ENCODE data around the gene IQSEC3.

The IQSEC3 gene

DNA sequence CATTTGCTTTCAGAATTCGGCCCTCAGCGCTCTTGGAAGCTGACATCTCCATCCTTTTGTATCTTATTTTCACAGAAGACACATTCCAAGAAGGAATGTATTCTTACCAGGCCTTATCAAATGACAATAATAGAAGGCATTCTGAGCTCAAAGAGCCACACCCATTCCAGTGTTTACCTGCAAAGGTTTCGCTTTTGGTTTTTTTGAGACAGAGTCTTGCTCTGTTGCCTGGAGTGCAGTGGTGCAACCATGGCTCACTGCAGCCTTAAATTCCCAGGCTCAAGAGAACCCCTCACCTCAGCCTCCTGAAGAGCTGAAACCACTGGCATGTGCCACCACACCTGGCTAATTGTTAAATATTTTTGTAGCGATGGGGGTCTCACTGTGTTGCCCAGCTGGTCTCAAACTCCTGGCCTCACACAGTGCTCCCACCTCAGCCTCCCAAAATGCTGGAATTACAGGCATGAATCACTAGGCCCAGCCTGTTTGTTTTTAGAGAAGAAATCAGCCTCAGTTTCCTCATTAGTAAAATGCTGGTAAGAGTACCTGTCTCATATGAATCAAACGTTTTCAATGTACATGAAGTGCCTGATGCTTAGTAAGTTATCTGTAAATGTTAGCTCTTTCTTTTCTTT lies 78.2 kb downstream of the IQSEC3 start:
- DNase-seq = no peak

DNA sequence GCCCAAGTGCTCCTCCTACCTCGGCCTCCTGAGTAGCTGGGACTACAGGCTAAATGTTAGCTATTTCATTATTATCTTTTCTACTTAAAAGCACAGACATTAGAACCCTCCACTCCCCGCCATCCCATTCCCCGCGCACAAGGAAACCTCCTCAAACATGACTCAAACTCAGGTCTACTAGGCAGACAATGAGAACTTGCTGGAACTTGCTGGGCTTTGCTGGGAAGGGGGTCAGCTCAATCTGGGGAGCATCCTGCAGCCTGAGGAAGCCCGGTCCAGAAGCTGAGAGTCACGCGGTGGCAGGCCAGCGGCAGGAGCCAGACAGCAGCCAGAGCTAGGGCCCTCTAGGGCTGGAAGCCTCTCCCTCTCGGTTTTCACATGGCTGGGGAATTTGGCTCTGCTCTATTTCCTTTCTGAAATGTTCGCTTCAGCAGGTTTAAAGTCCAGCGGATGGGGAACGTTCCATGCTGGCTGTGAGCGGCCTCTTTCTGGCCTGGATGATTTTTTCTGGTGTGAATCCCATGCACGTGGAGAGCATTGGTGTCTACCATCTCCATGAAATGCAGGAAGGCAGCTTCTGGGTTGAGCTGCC lies 78.9 kb downstream of the IQSEC3 start:
- DNase-seq = peak; percentile 75

DNA sequence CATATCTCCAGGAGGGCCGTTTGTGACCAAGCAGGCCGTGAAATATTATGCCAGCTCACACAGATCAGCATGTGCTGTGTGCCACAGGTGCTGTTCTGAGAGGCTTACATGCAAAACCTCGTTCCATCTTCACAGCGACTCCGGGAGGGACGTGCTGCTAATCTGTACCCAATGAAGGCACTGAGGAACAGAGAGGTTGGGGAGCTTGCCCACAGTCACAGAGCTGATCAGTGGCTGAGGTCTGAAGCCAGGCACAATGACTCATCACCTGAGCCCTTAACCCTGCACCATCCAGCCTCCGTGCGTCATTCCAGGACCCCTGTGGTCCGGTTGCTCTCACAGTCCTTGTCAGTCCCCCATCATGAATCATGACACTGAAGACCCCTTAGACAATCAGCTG lies 80.7 kb downstream of the IQSEC3 start:
- no peak for DNase-seq

DNA sequence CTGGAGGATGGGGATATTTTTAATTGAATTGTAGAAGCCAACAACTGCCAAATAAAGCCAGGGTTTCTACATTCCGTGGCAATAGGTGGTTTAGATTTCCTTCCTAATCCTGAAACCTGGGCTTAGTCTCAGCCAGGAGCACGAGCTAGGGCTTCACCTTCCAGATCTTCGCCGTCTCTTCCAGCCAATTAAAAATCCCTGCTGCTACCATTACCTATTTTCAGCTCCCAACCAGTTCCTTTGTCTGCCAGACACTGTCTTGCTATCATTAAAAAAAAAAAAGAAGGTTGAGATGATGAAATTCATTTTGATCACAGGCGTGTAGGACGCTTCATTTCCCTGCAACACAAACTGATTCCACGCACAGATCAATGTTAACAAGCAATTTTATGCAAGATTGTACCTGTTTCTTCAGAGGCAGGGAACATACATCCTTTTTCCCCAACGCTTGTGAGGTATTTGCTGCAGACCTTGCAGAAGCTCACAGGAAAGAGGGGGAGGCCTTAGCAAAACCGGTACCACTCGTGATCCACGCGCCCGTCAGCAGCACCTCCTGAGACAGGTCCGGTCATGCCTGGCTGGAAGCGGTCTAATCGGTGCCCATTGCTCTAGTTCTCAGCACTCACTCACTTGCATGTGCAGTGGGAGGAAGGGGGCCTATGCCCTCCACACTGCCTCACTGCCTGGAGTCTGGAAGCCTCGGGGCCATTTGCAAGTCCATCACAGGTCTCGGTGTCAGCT lies 82.3 kb downstream of the IQSEC3 start:
- no peak for DNase-seq

DNA sequence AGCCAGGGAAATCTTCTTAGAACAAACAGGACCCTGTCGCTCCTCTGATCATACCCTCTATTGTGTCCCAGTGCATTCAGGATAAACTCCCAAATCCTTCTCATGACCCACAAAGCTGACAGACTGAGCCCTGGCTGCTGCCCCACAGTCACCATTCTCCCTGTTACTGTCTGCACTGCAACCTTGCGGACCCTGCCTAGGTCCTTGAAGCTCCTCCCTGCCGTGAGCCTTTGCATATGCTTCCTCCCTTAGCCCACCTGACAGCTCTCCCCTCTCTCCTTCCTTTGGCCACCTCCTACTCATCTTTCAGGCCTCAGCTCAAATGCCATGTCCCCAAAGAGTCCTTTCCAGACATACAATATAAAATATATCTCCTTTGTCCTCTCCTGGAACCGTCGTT lies 85.0 kb downstream of the IQSEC3 start:
- no peak for DNase-seq

DNA sequence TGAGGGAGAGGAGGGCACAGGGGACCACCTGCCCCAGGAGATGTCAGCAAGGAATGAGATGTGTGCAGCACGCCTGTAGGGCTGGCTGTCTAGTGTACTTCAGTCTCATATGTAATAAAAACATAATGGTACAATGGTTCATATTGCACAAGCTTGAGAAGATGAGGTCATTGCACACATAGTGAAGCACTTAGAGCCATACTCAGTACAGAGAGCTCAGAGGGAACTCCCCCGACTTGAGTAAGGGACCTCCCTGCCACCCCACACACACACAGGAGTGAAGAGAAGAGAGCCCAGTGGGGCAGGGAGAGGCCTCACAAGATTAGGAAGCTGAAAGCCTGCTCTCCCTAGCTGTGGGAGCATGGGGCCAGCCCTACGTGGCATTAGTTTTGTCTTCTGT lies 85.9 kb downstream of the IQSEC3 start:
- no peak for DNase-seq

DNA sequence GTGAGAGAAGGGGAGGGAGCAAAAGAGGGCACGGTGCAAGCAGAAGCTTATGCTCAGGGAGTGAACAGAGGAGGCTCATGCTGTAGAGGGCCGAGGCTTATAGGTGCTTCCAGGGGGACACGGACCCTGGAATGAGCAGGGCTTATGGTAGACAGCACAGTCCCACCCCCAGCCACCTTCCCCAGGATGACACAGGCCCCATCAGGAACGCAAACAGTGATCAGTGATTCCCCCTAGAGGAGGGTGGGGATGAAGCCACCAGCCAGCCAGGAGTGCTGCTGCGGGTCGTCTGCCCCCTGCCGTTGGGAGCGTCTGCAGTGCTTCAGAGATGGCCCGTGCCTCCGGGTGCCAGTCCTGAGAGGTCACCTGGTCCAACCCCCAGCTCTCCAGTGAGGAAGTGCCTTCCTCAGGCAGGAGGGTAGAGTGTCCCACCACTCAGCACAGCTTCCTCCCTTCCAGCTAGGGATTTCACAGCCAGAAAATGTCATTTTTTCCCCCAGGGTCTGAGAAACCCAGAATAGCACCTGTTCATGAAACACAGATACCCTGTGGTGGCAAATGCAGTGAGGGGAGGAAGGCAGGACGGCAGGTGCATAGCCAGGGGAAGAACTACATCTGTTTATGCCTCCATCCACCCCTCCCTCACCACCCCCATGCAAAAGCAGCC lies 86.6 kb downstream of the IQSEC3 start:
- DNase-seq = peak; percentile 79

DNA sequence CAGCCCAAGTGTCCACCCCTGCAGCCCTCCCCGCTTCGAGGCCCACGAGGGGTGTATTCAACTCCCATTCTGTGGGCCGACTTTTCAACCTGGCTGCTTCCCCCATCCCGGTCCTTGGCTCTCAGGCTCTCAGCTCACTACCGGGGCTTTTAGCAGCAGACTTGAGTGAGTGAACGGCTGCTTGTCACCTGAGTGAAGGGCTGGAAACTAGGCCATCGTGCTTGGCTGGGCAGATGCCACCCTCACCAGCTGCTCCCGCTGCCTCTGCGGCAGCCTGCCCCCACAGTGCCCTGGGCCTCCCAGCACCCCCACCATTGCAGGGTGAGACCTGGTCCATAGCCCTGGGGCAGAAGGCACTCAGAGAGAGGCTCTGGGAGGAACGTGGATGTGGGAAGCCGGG lies 87.5 kb downstream of the IQSEC3 start:
- peak; percentile 63 for DNase-seq

DNA sequence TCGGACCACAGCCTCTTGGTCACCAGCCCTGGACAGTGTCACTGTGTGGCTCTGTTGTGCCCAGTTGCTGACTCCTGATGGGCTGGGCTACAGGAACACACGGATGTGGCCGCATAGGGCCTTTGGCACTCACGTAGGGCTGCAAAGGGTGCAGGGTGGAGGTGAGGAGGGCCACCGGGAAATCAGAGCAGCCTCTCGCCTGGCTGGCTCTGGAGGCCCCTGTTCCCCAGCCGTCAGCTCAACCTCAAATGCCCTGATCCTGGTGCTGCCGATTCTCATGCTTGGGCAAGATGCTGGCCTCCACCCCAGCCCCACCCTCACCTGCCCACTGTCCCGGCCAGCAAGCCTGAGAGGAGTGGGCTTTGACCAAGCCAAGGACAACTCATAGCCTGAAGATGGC lies 88.4 kb downstream of the IQSEC3 start:
- DNase-seq = no peak

DNA sequence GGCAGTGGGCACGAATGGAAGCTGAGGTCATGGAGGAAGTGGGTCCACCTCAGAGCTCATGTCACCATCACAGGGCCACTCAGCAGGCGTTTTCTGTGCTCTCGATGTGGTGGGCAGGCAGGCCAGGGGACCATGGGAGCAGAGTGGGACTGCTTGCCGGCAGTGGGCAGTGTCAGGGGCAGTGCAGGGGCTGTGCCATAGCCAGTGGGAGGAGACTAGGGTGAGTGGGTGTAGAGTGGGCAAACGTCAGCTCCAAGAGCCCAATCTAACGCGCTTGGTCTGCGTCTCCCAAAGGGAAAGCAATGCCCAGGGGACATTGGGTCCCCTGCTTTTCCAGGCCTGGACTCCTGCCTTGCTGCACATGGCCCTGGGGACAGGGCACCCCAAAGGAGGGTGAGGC lies 89.1 kb downstream of the IQSEC3 start:
- DNase-seq = no peak

DNA sequence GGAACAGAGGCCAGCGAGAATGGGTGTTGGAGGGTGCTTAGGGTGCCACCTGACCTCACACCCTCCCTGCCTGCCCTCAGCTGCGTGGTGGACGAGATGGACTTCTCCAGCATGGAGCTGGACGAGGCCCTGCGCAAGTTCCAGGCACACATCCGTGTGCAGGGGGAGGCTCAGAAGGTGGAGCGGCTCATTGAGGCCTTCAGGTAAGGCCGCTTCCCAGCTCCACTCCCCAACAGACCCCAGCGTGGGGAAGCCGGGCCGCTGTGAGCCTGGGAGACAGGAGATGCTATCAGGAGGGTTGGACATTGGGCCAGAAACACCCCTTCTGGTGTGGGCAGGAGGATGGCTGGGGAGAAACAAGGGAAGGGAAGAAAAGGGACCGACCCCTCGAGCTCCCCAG lies 90.4 kb downstream of the IQSEC3 start:
- DNase-seq = no peak

DNA sequence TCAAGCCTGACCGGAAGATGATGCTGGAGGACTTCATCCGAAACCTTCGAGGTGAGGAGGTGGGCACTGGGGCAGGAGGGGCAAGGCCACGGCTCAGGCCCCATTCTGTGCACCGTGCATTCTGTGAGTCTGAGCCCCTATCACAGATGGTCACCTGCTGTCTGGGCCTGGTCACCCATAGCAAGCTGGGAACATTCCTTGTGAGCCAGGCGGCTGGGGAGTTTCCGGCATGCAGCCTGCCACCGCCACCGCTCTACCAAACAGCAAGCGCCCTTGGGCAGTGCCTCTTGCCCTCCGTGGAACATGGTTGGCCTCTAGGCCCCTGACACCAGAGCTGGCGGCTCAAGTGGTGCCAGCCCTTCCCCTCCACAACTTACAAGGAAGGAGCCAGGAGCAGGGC lies 91.1 kb downstream of the IQSEC3 start:
- DNase-seq = no peak

DNA sequence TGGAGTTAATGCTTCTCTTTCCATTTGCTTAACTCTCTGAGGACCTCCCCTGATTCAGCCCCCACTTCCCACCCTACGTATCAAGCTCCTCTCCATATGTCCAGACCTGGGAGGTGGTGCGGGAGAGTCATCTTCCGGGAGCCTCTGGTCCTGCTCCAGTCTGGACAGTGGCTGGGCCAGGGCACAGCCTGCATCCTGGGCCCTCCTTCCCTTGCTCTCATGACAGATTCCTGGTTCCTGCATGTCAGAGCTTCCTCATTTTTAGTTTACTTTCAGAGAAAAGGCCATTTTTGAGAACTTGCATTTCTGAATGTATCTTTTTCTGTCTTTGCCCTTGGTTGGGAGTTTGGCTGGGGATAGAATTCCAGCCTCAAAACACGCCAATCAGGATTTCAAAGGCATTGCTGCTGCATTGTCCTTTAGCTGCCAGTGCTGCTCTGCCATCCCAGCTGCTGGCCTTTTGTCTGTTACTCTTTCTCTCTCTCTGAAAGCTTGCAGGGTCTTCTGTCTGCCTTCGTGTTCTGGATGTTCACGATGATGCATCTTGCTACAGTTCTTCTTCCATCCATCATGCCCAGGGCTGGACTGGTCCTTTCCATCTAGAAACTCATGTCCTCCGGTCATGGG lies 92.7 kb downstream of the IQSEC3 start:
- no peak for DNase-seq

DNA sequence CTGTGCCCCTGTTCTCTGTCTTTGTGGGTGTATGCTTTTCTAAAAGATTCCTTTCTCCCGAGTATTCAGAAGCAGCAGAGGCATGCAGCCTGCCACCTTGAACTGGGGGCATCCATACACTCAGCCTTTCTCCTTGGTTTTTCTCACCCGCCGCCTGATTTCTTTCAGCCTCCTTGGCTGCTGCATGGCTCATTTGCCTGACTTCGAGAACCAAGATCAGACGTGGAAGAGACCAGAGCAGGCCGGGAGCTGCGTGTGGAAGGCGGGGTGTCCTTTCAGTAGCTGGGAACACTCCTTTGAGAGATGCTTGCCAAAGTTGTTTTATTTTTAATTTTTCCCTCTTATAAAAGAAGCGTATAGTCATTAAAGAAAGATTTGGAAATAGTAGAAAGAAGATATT lies 94.3 kb downstream of the IQSEC3 start:
- DNase-seq = no peak

DNA sequence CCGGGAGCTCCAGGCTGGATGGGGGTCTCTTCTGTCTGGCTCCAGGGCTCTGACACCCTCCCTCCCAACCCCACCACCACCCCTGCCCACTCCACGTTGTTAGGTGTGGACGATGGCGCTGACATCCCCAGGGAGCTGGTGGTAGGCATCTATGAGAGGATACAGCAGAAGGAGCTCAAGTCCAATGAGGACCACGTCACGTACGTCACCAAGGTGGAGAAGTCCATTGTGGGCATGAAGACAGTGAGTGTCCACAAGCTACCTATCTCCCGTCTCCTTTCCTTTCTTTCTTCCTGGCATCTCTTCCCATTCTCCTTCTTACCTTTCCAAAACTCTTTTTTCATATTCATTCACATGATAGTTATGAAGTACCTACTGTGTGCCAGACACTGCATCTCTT lies 95.3 kb downstream of the IQSEC3 start:
- DNase-seq = no peak

DNA sequence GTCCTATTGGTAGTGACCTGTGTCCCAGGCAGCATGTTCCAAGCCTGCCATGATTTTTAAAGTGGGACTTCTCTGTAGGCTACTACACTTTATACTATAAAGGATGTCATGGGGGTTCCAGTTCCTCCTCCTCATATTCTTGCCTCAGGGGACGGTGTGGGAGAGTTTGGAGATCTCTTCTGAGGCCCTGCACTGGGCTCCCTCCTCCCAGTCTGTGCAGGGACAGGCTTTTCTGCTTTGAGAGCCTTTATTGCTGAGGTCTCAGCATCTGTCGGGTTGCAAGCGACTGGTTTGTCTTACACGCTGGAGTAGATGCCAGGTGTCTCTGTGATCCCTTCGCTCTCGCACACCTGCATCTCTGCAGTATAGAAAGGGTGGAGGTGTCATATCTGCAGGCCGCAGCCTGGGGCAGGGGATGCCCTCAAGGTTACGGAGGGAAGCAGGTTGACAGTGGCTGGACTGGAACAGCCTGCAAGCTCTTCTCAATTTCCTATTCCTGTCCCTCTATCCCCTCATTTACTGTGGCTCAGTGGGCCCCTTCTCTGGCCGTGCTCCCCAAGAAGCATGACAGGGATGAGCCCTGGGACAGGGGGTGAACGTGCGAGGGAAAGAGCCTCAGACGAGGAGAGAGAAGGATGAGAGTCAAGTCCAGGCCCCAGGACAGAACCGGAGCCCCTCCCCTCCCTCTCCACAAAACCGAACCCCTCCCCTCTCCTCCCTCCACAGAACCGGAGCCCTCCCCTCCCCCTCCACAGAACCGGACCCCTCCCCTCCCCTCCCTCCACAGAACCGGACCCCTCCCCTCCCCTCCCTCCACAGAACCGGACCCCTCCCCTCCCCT lies 96.1 kb downstream of the IQSEC3 start:
- DNase-seq = no peak

DNA sequence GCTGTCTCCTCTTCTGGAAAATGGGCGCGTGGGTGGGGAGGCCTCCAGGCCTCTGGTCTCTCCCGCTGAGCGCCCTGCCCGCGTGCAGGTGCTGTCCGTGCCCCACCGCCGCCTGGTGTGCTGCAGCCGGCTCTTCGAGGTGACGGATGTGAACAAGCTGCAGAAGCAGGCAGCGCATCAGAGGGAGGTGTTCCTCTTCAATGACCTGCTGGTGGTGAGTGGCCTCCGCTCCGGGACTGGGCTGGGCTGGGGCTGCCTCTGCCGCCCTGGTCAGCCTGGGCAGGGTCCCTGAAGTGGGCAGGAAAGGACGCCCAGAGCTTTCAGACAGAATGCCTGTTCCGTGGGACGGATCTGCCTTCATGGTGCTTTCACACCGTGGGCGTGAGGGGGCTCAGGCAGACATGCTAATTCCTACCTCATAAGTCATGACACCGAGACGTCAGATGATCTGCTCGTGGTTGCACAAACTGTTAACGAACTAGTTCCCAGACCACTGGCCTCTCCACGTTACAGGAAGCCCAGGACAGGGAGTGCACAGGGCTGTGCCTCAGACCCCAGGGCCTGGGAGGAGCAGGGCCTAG lies 96.9 kb downstream of the IQSEC3 start:
- no peak for DNase-seq

DNA sequence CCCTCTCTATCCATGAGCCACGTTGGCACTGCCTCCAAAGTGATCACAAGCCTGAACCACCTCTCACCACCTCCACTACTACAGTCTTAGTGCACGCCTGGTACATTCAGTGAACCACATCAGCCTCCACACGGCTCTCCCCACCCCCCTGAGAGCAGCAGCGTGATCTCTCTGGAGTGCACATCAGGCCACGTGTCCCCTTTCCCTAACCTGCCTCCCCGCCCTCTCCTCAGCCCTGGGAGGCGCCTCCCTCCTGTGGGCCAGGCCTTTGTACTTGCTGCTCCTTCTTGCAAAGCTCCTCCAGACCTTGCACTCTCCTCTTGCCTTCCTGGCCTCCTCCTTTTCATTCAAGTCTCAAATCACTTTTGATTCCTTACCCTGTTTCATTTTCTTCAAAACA lies 97.6 kb downstream of the IQSEC3 start:
- no peak for DNase-seq

DNA sequence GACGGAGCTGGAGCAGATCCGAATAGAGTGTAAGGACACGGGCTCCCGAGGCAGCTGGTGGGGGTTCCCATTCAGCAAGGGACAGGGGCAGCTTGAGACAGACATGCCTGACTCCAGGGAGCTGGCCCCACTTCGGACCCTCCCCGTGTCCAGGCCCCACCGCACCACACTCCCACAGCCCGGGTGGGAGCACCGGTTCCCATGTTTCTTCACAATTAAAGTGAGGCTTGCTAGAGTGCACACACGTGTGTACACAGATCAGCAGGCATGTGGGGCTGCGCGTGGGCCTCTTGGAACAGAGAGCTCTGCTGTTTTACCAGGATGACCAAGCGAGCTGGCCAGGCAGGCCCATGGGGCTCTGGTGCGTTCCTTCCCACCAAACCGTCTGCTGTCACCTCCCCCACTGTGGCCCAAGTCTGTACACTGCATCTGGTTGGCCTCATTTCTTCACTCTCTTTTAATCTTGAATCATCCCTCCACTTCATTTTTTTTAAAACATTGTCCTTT lies 99.3 kb downstream of the IQSEC3 start:
- no peak for DNase-seq

DNA sequence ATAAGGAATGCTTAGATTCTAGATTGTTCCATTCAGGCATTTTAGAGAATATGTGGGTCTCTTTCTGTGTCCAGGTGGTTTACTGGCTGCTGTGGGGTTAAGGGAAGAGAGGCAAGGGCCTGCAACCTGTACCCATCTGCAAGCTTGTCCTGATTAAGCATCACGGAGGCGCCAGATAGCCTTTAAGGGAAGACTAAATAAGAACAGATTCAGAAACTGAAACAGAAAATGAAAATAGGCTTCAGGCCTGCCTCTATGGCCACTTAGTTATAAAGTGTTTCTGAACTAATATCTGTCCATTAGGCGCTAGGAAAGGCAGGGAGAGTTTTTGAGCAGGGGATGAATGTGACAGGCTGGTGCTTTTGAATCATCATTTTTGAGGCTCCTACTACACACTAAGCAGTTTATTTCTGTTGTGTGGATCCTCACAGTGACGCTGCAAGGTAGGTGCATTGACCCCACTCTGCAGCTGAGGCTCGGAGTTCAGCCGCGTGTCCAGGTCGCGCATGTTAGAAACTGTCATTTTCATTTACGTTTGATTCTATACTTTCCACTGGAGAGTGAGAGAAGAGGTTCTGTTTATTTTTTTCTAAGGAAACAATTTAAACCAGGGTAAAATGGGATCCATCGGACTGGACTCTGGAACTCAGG lies 100.0 kb downstream of the IQSEC3 start:
- DNase-seq = no peak

DNA sequence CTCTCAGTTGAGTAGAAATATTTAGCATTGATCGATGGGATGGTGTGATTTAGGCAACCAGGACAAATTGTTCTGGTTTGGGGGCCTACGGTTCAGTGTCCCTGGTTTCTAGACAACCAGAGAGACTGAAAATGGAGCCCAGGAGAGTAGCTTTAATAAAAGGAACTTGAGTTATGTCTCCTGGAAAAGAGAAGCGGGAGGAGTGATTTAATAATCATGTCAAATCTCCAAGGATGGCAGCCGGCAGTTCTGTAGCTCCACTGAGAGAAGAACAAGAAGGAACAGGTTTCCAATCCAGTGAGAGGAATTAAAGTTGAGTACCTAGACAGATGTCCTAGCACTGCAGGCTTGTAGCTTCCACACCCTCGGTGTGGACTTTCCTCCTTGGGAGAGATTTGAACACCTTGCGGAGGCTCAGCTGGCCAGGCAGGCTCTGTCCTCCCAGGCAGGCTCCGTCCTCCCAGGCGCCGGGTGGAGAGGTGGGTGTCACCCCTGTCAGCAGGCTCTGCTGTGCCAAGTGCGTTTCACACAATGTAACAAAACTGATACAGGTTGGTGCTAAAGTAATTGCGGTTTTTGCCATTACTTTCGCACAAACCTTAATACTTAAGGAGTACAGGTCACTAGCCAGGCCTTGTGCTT lies 101.5 kb downstream of the IQSEC3 start:
- no peak for DNase-seq
